PC-9 (cell line): ENCODE measurements around the gene ILDR1.

Experiments used
- EZH2 ChIP-seq: fragments of 200-600 bp; sonication (generic); IDR thresholded peaks from 2 replicates; pipeline ENCODE4 v1.8.0; 2017; ENCODE audit warnings: antibody characterized with exemption, low read depth
- TF ChIP-seq, protein P1 (sequence below): fragments of 200-600 bp; sonication (generic); conservative IDR thresholded peaks from 2 replicates; pipeline ENCODE4 v1.6.1; 2017; ENCODE audit warnings: mixed run types, antibody characterized with exemption, mild to moderate bottlenecking, moderate library complexity

- TF ChIP-seq, protein P1, sequence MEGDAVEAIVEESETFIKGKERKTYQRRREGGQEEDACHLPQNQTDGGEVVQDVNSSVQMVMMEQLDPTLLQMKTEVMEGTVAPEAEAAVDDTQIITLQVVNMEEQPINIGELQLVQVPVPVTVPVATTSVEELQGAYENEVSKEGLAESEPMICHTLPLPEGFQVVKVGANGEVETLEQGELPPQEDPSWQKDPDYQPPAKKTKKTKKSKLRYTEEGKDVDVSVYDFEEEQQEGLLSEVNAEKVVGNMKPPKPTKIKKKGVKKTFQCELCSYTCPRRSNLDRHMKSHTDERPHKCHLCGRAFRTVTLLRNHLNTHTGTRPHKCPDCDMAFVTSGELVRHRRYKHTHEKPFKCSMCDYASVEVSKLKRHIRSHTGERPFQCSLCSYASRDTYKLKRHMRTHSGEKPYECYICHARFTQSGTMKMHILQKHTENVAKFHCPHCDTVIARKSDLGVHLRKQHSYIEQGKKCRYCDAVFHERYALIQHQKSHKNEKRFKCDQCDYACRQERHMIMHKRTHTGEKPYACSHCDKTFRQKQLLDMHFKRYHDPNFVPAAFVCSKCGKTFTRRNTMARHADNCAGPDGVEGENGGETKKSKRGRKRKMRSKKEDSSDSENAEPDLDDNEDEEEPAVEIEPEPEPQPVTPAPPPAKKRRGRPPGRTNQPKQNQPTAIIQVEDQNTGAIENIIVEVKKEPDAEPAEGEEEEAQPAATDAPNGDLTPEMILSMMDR = no peak
- no peak for TF ChIP-seq EZH2
These were observed 3.2 kb upstream of the ILDR1 start for GRCh38 chr3:122025296-122025695.
